ENCODE measurements around the gene SLC12A8.

GRCh38 chr3:125163739-125164601 lies 48.6 kb downstream of the SLC12A8 start:
- TF ChIP-seq EZH2 (IDR thresholded peaks at IDR 0.05; ENCODE audit: insufficient read depth, poor library complexity, severe bottlenecking) (no peak), EZH2phosphoT487 (IDR thresholded peaks at IDR 0.05; ENCODE audit: insufficient read depth, low read depth) (no peak)

Data from GM23248 (cell line).